GM12892 (cell line): ENCODE data around the gene SLC25A5. TPM values are rescaled to one million over a fixed set of nuclear protein-coding genes. Genes with fewer than 3 reads are reported as not detected.
"Not testable (repeated sequence)": the region's sequence is repeated elsewhere in the genome, so short reads cannot be mapped to it uniquely, and the experiment has no call there.

Source experiments
- DNase-seq: peaks from one replicate; pipeline ENCODE4 v3.0.0; 2011; ENCODE audit not compliant: insufficient read length
- FAIRE-seq: peaks from 2 replicates; lab custom pipeline; 2011; peaks lifted over from hg19 to GRCh38; lab: Jason Lieb, UNC
- POLR2A ChIP-seq: IDR thresholded peaks from 2 replicates; pipeline ENCODE4 v1.6.1; 2011; ENCODE audit warnings: low read depth, low read length, control low read depth
- POLR2AphosphoS5 ChIP-seq: IDR thresholded peaks from 2 replicates; pipeline ENCODE4 v1.6.1; 2011; ENCODE audit warnings: low read depth, low read length, control low read depth
- TAF1 ChIP-seq: IDR thresholded peaks from 2 replicates; pipeline ENCODE4 v1.6.1; 2011; ENCODE audit warnings: low read depth, mild to moderate bottlenecking, control low read depth, low read length, borderline replicate concordance
- polyA plus RNA-seq: library from polyadenylated mRNA; unstranded; fragments of >200 nt; gene quantifications from one replicate; pipeline ENCODE4 v1.2.1, GENCODE V29; 2012; ENCODE audit warnings: missing spikeins, inconsistent platforms; ENCODE audit not compliant: missing spikeins

SLC25A5 gene
- polyA plus RNA-seq: 461 TPM

- FAIRE-seq (peak; percentile 93), DNase-seq (peak; percentile 63)
- TF ChIP-seq TAF1: peak; percentile 35; the same call in 1 of the 2 replicates
- peak; percentile 93 for TF ChIP-seq POLR2A
- peak; percentile 96 for TF ChIP-seq POLR2AphosphoS5
Observed at GRCh38 chrX:119467842-119468550, at the start of gene SLC25A5. SLC25A5 (plus strand) TSS chrX:119468444; CDS start chrX:119468516, 72 bp downstream.

- FAIRE-seq: no peak
- no peak for DNase-seq
- TF ChIP-seq POLR2AphosphoS5: no peak
- no peak for TF ChIP-seq POLR2A
- TF ChIP-seq TAF1: no peak
Observed at GRCh38 chrX:119419146-119419545, 49.1 kb upstream of the SLC25A5 start.

- FAIRE-seq (no peak), DNase-seq (no peak)
- no peak for TF ChIP-seq POLR2AphosphoS5
- no peak for TF ChIP-seq TAF1
- TF ChIP-seq POLR2A: no peak
Observed at GRCh38 chrX:119419898-119420297, 48.3 kb upstream of the SLC25A5 start.

GRCh38 chrX:119421016-119421705, 47.1 kb upstream of the SLC25A5 start:
- DNase-seq (no peak), FAIRE-seq (no peak)
- no peak for TF ChIP-seq POLR2A
- TF ChIP-seq TAF1: no peak
- TF ChIP-seq POLR2AphosphoS5: no peak

- FAIRE-seq (no peak), DNase-seq (no peak)
- TF ChIP-seq TAF1 (no peak), POLR2A (no peak), POLR2AphosphoS5 (no peak)
Observed at GRCh38 chrX:119423631-119424030, 44.6 kb upstream of the SLC25A5 start.

GRCh38 chrX:119424999-119425398, 43.2 kb upstream of the SLC25A5 start:
- FAIRE-seq (no peak), DNase-seq (no peak)
- TF ChIP-seq POLR2A (no peak), POLR2AphosphoS5 (no peak), TAF1 (no peak)

- DNase-seq (peak; percentile 20), FAIRE-seq (peak; percentile 44)
- TF ChIP-seq POLR2A (no peak), POLR2AphosphoS5 (no peak), TAF1 (no peak)
Observed at GRCh38 chrX:119427024-119427794, 41.0 kb upstream of the SLC25A5 start.

- FAIRE-seq (no peak), DNase-seq (no peak)
- TF ChIP-seq POLR2AphosphoS5: no peak
- TF ChIP-seq TAF1: no peak
- no peak for TF ChIP-seq POLR2A
Observed at GRCh38 chrX:119427795-119428185, 40.5 kb upstream of the SLC25A5 start.

GRCh38 chrX:119429471-119429870, 38.8 kb upstream of the SLC25A5 start:
- TF ChIP-seq TAF1 (no peak), POLR2AphosphoS5 (no peak), POLR2A (no peak)
- FAIRE-seq: no peak
- DNase-seq: no peak

GRCh38 chrX:119441295-119441694, 26.9 kb upstream of the SLC25A5 start:
- DNase-seq, FAIRE-seq: not testable (repeated sequence)

GRCh38 chrX:119442286-119442685, 26.0 kb upstream of the SLC25A5 start:
- TF ChIP-seq POLR2A (no peak), TAF1 (no peak), POLR2AphosphoS5 (no peak)
- FAIRE-seq: no peak
- no peak for DNase-seq

- TF ChIP-seq TAF1 (no peak), POLR2A (no peak), POLR2AphosphoS5 (no peak)
- DNase-seq: no peak
- FAIRE-seq: peak; percentile 33
Observed at GRCh38 chrX:119453202-119453601, 15.0 kb upstream of the SLC25A5 start.
